H9 (cell line): ENCODE results near the gene PIK3R4. TPM values are rescaled to one million over a fixed set of nuclear protein-coding genes. Genes with fewer than 3 reads are reported as not detected.

Experiments
- DNase-seq: peaks from one replicate; pipeline ENCODE4 v3.0.0-alpha.2; 2017
- H2AFZ ChIP-seq: one replicate; pipeline ENCODE4 v1.6.1; 2013; ENCODE audit warnings: mild to moderate bottlenecking, low read length, control low read depth, moderate library complexity
- H2AK5ac ChIP-seq: 2 replicates; pipeline ENCODE4 v1.6.1; 2013; ENCODE audit warnings: low read length, control low read depth, mixed read lengths; ENCODE audit not compliant: insufficient read length
- H2BK120ac ChIP-seq: one replicate; pipeline ENCODE4 v1.6.1; 2013; ENCODE audit warnings: low read depth, mild to moderate bottlenecking, low read length, control low read depth, inconsistent platforms; ENCODE audit not compliant: poor library complexity, severe bottlenecking
- H2BK12ac ChIP-seq: 2 replicates; pipeline ENCODE4 v1.6.1; 2013; ENCODE audit warnings: low read length, control low read depth, mixed read lengths, low read depth; ENCODE audit not compliant: insufficient read length
- H2BK15ac ChIP-seq: 2 replicates; pipeline ENCODE4 v1.6.1; 2013; ENCODE audit warnings: low read depth, low read length, control low read depth
- H2BK20ac ChIP-seq: one replicate; pipeline ENCODE4 v1.6.1; 2013; ENCODE audit warnings: low read depth, mild to moderate bottlenecking, low read length, control low read depth, inconsistent platforms; ENCODE audit not compliant: poor library complexity, severe bottlenecking
- H2BK5ac ChIP-seq: 2 replicates; pipeline ENCODE4 v1.6.1; 2013; ENCODE audit warnings: low read length, control low read depth, mixed read lengths; ENCODE audit not compliant: insufficient read length
- H3K14ac ChIP-seq: 2 replicates; pipeline ENCODE4 v1.6.1; 2013; ENCODE audit warnings: low read length, control low read depth; ENCODE audit not compliant: insufficient read depth
- H3K18ac ChIP-seq: 2 replicates; pipeline ENCODE4 v1.6.1; 2013; ENCODE audit warnings: low read depth, mild to moderate bottlenecking, mixed read lengths, low read length, control low read depth; ENCODE audit not compliant: insufficient read length
- H3K23ac ChIP-seq: 2 replicates; pipeline ENCODE4 v1.6.1; 2013; ENCODE audit warnings: low read length, control low read depth, mixed read lengths, low read depth; ENCODE audit not compliant: insufficient read length
- H3K23me2 ChIP-seq: 2 replicates; pipeline ENCODE4 v1.6.1; 2013; ENCODE audit warnings: low read depth, mild to moderate bottlenecking, mixed read lengths, low read length, control low read depth; ENCODE audit not compliant: insufficient read length, poor library complexity, severe bottlenecking
- H3K27ac ChIP-seq: 2 replicates; pipeline ENCODE4 v1.5.1; 2013; ENCODE audit warnings: low read length, control low read depth, mixed read lengths, low read depth; ENCODE audit not compliant: insufficient read length
- H3K27me3 ChIP-seq: 2 replicates; pipeline ENCODE4 v1.6.1; 2013; ENCODE audit warnings: low read length, control low read depth, inconsistent platforms; ENCODE audit not compliant: insufficient read depth
- H3K4ac ChIP-seq: 2 replicates; pipeline ENCODE4 v1.6.1; 2013; ENCODE audit warnings: low read depth, mild to moderate bottlenecking, control low read depth, inconsistent platforms, low read length, moderate library complexity
- H3K4me1 ChIP-seq: 2 replicates; pipeline ENCODE4 v1.6.1; 2013; ENCODE audit warnings: low read length, control low read depth, inconsistent platforms; ENCODE audit not compliant: insufficient read depth
- H3K4me2 ChIP-seq: 2 replicates; pipeline ENCODE4 v1.6.1; 2013; ENCODE audit warnings: low read length, control low read depth, mixed read lengths; ENCODE audit not compliant: insufficient read length, insufficient read depth
- H3K56ac ChIP-seq: 2 replicates; pipeline ENCODE4 v1.6.1; 2013; ENCODE audit warnings: low read depth, mild to moderate bottlenecking, mixed read lengths, low read length, control low read depth; ENCODE audit not compliant: insufficient read length
- H3K79me1 ChIP-seq: 2 replicates; pipeline ENCODE4 v1.6.1; 2013; ENCODE audit warnings: low read depth, mild to moderate bottlenecking, moderate library complexity, low read length, control low read depth, inconsistent platforms; ENCODE audit not compliant: insufficient read depth, poor library complexity, severe bottlenecking
- H3K79me2 ChIP-seq: 2 replicates; pipeline ENCODE4 v1.6.1; 2013; ENCODE audit warnings: low read length, control low read depth, inconsistent platforms; ENCODE audit not compliant: insufficient read depth
- H3K9ac ChIP-seq: 2 replicates; pipeline ENCODE4 v1.6.1; 2013; ENCODE audit warnings: low read length, control low read depth, mixed read lengths; ENCODE audit not compliant: insufficient read length; ENCODE audit errors: extremely low read depth
- H3K9me3 ChIP-seq: one replicate; pipeline ENCODE4 v1.6.1; 2013; ENCODE audit warnings: low read depth, low read length, inconsistent platforms; ENCODE audit not compliant: control insufficient read depth
- H3T11ph ChIP-seq: one replicate; pipeline ENCODE4 v1.6.1; 2013; ENCODE audit warnings: mild to moderate bottlenecking, low read length, control low read depth, inconsistent platforms
- H4K20me1 ChIP-seq: one replicate; pipeline ENCODE4 v1.6.1; 2013; ENCODE audit not compliant: control insufficient read depth, insufficient read length, insufficient read depth
- H4K5ac ChIP-seq: 2 replicates; pipeline ENCODE4 v1.6.1; 2013; ENCODE audit warnings: low read depth, mild to moderate bottlenecking, mixed read lengths, low read length, control low read depth; ENCODE audit not compliant: insufficient read length
- H4K8ac ChIP-seq: replicated peaks from 2 replicates; pipeline ENCODE4 v1.6.1; 2013; ENCODE audit warnings: low read length, control low read depth, mixed read lengths, low read depth; ENCODE audit not compliant: insufficient read length
- H4K91ac ChIP-seq: 2 replicates; pipeline ENCODE4 v1.6.1; 2013; ENCODE audit warnings: low read depth, mild to moderate bottlenecking, moderate library complexity, mixed read lengths, low read length, control low read depth; ENCODE audit not compliant: insufficient read length
- H3K27ac Mint-ChIP-seq, 3 experiments: 2 replicates in 2 of 3; 3 replicates in 1 of 3; pipeline ENCODE4 v1.8.0; 2020 to 2021; ENCODE audit warnings: mixed read lengths in 3 of 3, mild to moderate bottlenecking in 1 of 3, moderate library complexity in 1 of 3
- H3K27me3 Mint-ChIP-seq: 2 replicates; pipeline ENCODE4 v1.8.0; 2021; ENCODE audit warnings: low read depth, mild to moderate bottlenecking, moderate library complexity, mixed read lengths
- H3K36me3 Mint-ChIP-seq, 3 experiments: 2 replicates in 2 of 3; 3 replicates in 1 of 3; pipeline ENCODE4 v1.8.0; 2020 to 2021; ENCODE audit warnings: low read depth in 3 of 3, mixed read lengths in 3 of 3; ENCODE audit not compliant: insufficient read depth in 1 of 3
- H3K4me1 Mint-ChIP-seq, 2 experiments: 2 replicates each; pipeline ENCODE4 v1.8.0; 2020; ENCODE audit warnings: mixed read lengths in 2 of 2
- H3K4me3 Mint-ChIP-seq, 2 experiments: 2 replicates in 1 of 2; 3 replicates in 1 of 2; pipeline ENCODE4 v1.8.0; 2020 to 2021; ENCODE audit warnings: mild to moderate bottlenecking in 2 of 2, mixed read lengths in 2 of 2, moderate library complexity in 1 of 2
- H3K9me3 Mint-ChIP-seq, 2 experiments: 2 replicates in 1 of 2; 3 replicates in 1 of 2; pipeline ENCODE4 v1.8.0; 2020; ENCODE audit warnings: mild to moderate bottlenecking in 2 of 2, mixed read lengths in 2 of 2, moderate library complexity in 1 of 2
- CTCF ChIP-seq: fragments of 200-600 bp; sonication (generic); conservative IDR thresholded peaks from 3 replicates; pipeline ENCODE4 v1.8.0; 2021; ENCODE audit warnings: antibody characterized with exemption, mild to moderate bottlenecking
- WGBS: extraction: QIAGEN DNeasy Blood & Tissue Kit; methylation state at CpG from one replicate; pipeline ENCODE4 v1.1.7; 2013; ENCODE audit warnings: missing lambda C conversion rate, low lambda C conversion rate, mixed read lengths; ENCODE audit not compliant: insufficient read length; ENCODE audit errors: extremely low coverage; 5-methylcytosine and 5-hydroxymethylcytosine counted together
- long read RNA-seq: library from polyadenylated mRNA; unstranded; transcript quantifications from one replicate; pipeline ENCODE4 v2.0.0, GENCODE V29; 2020
- total RNA-seq: library from RNA; stranded (reverse); gene quantifications from 2 replicates; pipeline ENCODE4 v1.2.1, GENCODE V29; 2021

The PIK3R4 gene
- total RNA-seq: 28.6 and 37.0 TPM in 2 replicates
- long read RNA-seq, full-length matches to known transcripts: 11 of 30 reads
- long read RNA-seq, partial matches to known transcripts: 14 of 30 reads
- long read RNA-seq, other reads (novel, unspliced or antisense): 5 of 30 reads

GRCh38 chr3:130746246-130747039 lies at the start of gene PIK3R4:
TSS of gene PIK3R4 (minus strand) at chr3:130746829. CDS start at chr3:130745218, 1,611 bp downstream.
- H3K27ac Mint-ChIP-seq: peak within 1 kb of the TSS; percentile 96 to 99 (median 98)
- no peak within 1 kb of the TSS for H3T11ph ChIP-seq
- peaks cover 5% of the 10 kb centered on the region for H3K23me2 ChIP-seq
- no peak within 1 kb of the TSS for H4K5ac ChIP-seq
- H3K56ac ChIP-seq: no peak within 1 kb of the TSS
- no peak within 1 kb of the TSS for H2BK120ac ChIP-seq
- peak; percentile 99 for DNase-seq
- peaks cover 18% of the 10 kb centered on the region; the same call in 1 of the 2 replicates for H3K79me2 ChIP-seq
- H3K14ac ChIP-seq: peak within 1 kb of the TSS; percentile 77; the same call in 1 of the 2 replicates
- no peaks in the 10 kb centered on the region for H3K9me3 ChIP-seq
- no peak within 1 kb of the TSS for H2AK5ac ChIP-seq
- TF ChIP-seq CTCF: no peak
- H2BK15ac ChIP-seq: no peak within 1 kb of the TSS
- H4K91ac ChIP-seq: no peak within 1 kb of the TSS
- peaks cover 2% of the 10 kb centered on the region for H3K79me1 ChIP-seq
- H3K27me3 ChIP-seq: no peaks in the 10 kb centered on the region
- H4K8ac ChIP-seq: no peak within 1 kb of the TSS
- no CpG with 5 or more reads among the region's 43 CpGs for WGBS
- H2BK5ac ChIP-seq: no peak within 1 kb of the TSS
- peak within 1 kb of the TSS; percentile 54 for H3K18ac ChIP-seq
- H3K4me2 ChIP-seq: peak within 1 kb of the TSS; percentile 93
- H3K27ac ChIP-seq: no peak within 1 kb of the TSS
- H3K4ac ChIP-seq: no peak within 1 kb of the TSS
- H3K9me3 Mint-ChIP-seq: no peaks in the 10 kb centered on the region
- H2BK20ac ChIP-seq: no peak within 1 kb of the TSS
- H3K9ac ChIP-seq: peak within 1 kb of the TSS; percentile 87
- H3K23ac ChIP-seq: no peak within 1 kb of the TSS
- no peaks in the 10 kb centered on the region for H4K20me1 ChIP-seq
- H3K27me3 Mint-ChIP-seq: no peaks in the 10 kb centered on the region
- H3K4me1 ChIP-seq: no peaks in the 10 kb centered on the region
- peaks cover 21 to 30% of the 10 kb centered on the region in 2 experiments for H3K4me1 Mint-ChIP-seq
- no peak within 1 kb of the TSS for H2AFZ ChIP-seq
- H2BK12ac ChIP-seq: no peak within 1 kb of the TSS
- peaks cover 12 to 25% (median 22%) of the 10 kb centered on the region in 3 experiments; a peak in 6 of 7 replicates for H3K36me3 Mint-ChIP-seq
- H3K4me3 Mint-ChIP-seq: peak within 1 kb of the TSS; percentile 92 to 94
